OCI-LY3 (cell line): Measurements from ENCODE around the gene ADGRB3.

Source experiments
- EZH2phosphoT487 ChIP-seq: fragments of 200-600 bp; shearing (Covaris generic); IDR thresholded peaks from 2 replicates; pipeline ENCODE4 v1.6.1; 2018; ENCODE audit warnings: antibody characterized with exemption, mixed run types, low read depth
- TF ChIP-seq, protein P1 (sequence below): fragments of 200-600, 300-600 bp; sonication (generic); IDR thresholded peaks from 2 replicates; pipeline ENCODE4 v1.5.1; 2014; ENCODE audit warnings: antibody characterized with exemption, low read length, low read depth

GRCh38 chr6:68738039-68738438 lies 103.0 kb downstream of the ADGRB3 start:
- TF ChIP-seq, protein P1, sequence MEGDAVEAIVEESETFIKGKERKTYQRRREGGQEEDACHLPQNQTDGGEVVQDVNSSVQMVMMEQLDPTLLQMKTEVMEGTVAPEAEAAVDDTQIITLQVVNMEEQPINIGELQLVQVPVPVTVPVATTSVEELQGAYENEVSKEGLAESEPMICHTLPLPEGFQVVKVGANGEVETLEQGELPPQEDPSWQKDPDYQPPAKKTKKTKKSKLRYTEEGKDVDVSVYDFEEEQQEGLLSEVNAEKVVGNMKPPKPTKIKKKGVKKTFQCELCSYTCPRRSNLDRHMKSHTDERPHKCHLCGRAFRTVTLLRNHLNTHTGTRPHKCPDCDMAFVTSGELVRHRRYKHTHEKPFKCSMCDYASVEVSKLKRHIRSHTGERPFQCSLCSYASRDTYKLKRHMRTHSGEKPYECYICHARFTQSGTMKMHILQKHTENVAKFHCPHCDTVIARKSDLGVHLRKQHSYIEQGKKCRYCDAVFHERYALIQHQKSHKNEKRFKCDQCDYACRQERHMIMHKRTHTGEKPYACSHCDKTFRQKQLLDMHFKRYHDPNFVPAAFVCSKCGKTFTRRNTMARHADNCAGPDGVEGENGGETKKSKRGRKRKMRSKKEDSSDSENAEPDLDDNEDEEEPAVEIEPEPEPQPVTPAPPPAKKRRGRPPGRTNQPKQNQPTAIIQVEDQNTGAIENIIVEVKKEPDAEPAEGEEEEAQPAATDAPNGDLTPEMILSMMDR = no peak
- no peak for TF ChIP-seq EZH2phosphoT487
